A549 (cell line): ENCODE data around the gene ATXN7. TPM values are rescaled to one million over a fixed set of nuclear protein-coding genes. Genes with fewer than 3 reads are reported as not detected.

Source experiments
- ATAC-seq, 2 experiments: fragments of 200-7000 bp in 1 of 2; fragments of >200 bp in 1 of 2; cut with Nextera tagmentation in 1 of 2; cut with Tn5 transposase in 1 of 2; 3 replicates each; pipeline versions ENCODE4 v1.8.0 to v1.9.1; 2018 to 2020; ENCODE audit warnings: mild to moderate bottlenecking in 1 of 2, moderate library complexity in 1 of 2
- CTCF ChIA-PET: fragments of 300-600 bp; sonication (Branson Sonifier 250); formaldehyde crosslinking; extraction: SDS; loops from one replicate; lab custom pipeline; 2021; ENCODE audit warnings: antibody characterized with exemption, inconsistent platforms; lab: Yijun Ruan, JAX
- POLR2A ChIA-PET: fragments of 350-600 bp; formaldehyde crosslinking; extraction: SDS; loops from one replicate; lab custom pipeline; 2021; ENCODE audit warnings: antibody characterized with exemption, inconsistent platforms; lab: Yijun Ruan, JAX
- DNase-seq, 2 experiments: peaks; one replicate each; pipeline versions ENCODE4 v3.0.0 to v3.0.0-alpha.2; 2011 to 2016; ENCODE audit warnings: low read depth in 1 of 2, low spot score in 1 of 2
- FAIRE-seq: peaks from 2 replicates; lab custom pipeline; 2011; peaks lifted over from hg19 to GRCh38; lab: Jason Lieb, UNC
- H3K27ac ChIP-seq, 2 experiments: fragments of >200 bp; sonication (Bioruptor Twin); formaldehyde crosslinking; 3 replicates each; pipeline ENCODE4 v1.5.1; 2016 to 2017
- H3K4me1 ChIP-seq: fragments of >200 bp; sonication (Bioruptor Twin); formaldehyde crosslinking; 3 replicates; pipeline ENCODE4 v1.6.1; 2016
- H3K4me2 ChIP-seq: fragments of >200 bp; sonication (Bioruptor Twin); formaldehyde crosslinking; 3 replicates; pipeline ENCODE4 v1.6.1; 2016
- H3K4me3 ChIP-seq: fragments of >200 bp; sonication (Bioruptor Twin); formaldehyde crosslinking; 3 replicates; pipeline ENCODE4 v1.5.1; 2016
- H3K9me3 ChIP-seq: fragments of >200 bp; sonication (Bioruptor Twin); formaldehyde crosslinking; 3 replicates; pipeline ENCODE4 v1.6.1; 2016
- CBX2 ChIP-seq: fragments of 200-600 bp; sonication (generic); IDR thresholded peaks from 2 replicates; pipeline ENCODE4 v1.6.1; 2016; ENCODE audit warnings: low read depth, mild to moderate bottlenecking, borderline replicate concordance
- CBX8 ChIP-seq: fragments of 200-600 bp; sonication (generic); IDR thresholded peaks from 2 replicates; pipeline ENCODE4 v1.6.1; 2016
- CHD2 ChIP-seq: fragments of 150-350 bp; IDR thresholded peaks from 2 replicates; pipeline ENCODE4 v1.6.1; 2014; ENCODE audit warnings: low read length; ENCODE audit not compliant: partially characterized antibody
- E2F6 ChIP-seq: IDR thresholded peaks from 2 replicates; pipeline ENCODE4 v1.6.1; 2012; ENCODE audit warnings: low read depth, borderline replicate concordance
- ELK1 ChIP-seq: fragments of 150-350 bp; IDR thresholded peaks from 2 replicates; pipeline ENCODE4 v1.6.1; 2014; ENCODE audit warnings: low read depth, mild to moderate bottlenecking, low read length
- EP300 ChIP-seq, 2 experiments: fragments of >200 bp; sonication (Bioruptor Twin); formaldehyde crosslinking; IDR thresholded peaks; 2 replicates in 1 of 2; 3 replicates in 1 of 2; pipeline ENCODE4 v1.6.1; 2016 to 2017
- ESRRA ChIP-seq: fragments of 150-350 bp; IDR thresholded peaks from 2 replicates; pipeline ENCODE4 v1.6.1; 2014; ENCODE audit warnings: mild to moderate bottlenecking, low read length, borderline replicate concordance
- FOSL2 ChIP-seq, 2 experiments: fragments of 450-650 bp in 1 of 2; fragments of >200 bp in 1 of 2; sonication (Bioruptor Twin) in 1 of 2; formaldehyde crosslinking; IDR thresholded peaks; 2 replicates each; pipeline versions ENCODE4 v1.5.0 to v1.6.1; 2016 to 2020; ENCODE audit warnings: mild to moderate bottlenecking in 1 of 2, moderate library complexity in 1 of 2
- FOXS1 ChIP-seq: fragments of 250-450 bp; sonication (Bioruptor Pico); IDR thresholded peaks from 2 replicates; pipeline ENCODE4 v1.5.0; 2020; ENCODE audit warnings: mild to moderate bottlenecking, moderate library complexity
- HES2 ChIP-seq: fragments of >200 bp; sonication (Bioruptor Twin); formaldehyde crosslinking; IDR thresholded peaks from 2 replicates; pipeline ENCODE4 v1.6.1; 2016
- HEYL ChIP-seq: fragments of 250-450 bp; sonication (Bioruptor Pico); IDR thresholded peaks from 2 replicates; pipeline ENCODE4 v1.8.0; 2021; ENCODE audit warnings: mild to moderate bottlenecking, moderate library complexity
- HMGXB4 ChIP-seq: fragments of 250-450 bp; sonication (Bioruptor Pico); IDR thresholded peaks from 2 replicates; pipeline ENCODE4 v1.5.0; 2021; ENCODE audit warnings: mild to moderate bottlenecking, moderate library complexity, borderline replicate concordance
- HOXA7 ChIP-seq: fragments of 250-450 bp; sonication (Bioruptor Pico); IDR thresholded peaks from 2 replicates; pipeline ENCODE4 v1.5.0; 2020; ENCODE audit warnings: mild to moderate bottlenecking, moderate library complexity
- HOXB13 ChIP-seq: fragments of 250-450 bp; sonication (Bioruptor Pico); IDR thresholded peaks from 2 replicates; pipeline ENCODE4 v1.5.0; 2020; ENCODE audit warnings: low read depth, mild to moderate bottlenecking, moderate library complexity
- KDM1A ChIP-seq: fragments of 200-600 bp; sonication (generic); IDR thresholded peaks from 2 replicates; pipeline ENCODE4 v1.6.1; 2016; ENCODE audit warnings: low read depth, mild to moderate bottlenecking
- KDM5A ChIP-seq: fragments of 200-600 bp; sonication (generic); IDR thresholded peaks from 2 replicates; pipeline ENCODE4 v1.6.1; 2016; ENCODE audit warnings: antibody characterized with exemption, mild to moderate bottlenecking
- MAX ChIP-seq: IDR thresholded peaks from 2 replicates; pipeline ENCODE4 v1.6.1; 2012
- MAZ ChIP-seq: fragments of 150-350 bp; IDR thresholded peaks from 2 replicates; pipeline ENCODE4 v1.6.1; 2014; ENCODE audit warnings: antibody characterized with exemption, low read depth, low read length, borderline replicate concordance
- NPAS2 ChIP-seq: fragments of 250-450 bp; sonication (Bioruptor Pico); IDR thresholded peaks from 2 replicates; pipeline ENCODE4 v1.8.0; 2022; ENCODE audit warnings: mild to moderate bottlenecking, moderate library complexity, borderline replicate concordance
- PBX3 ChIP-seq: IDR thresholded peaks from 2 replicates; pipeline ENCODE4 v1.6.1; 2012
- RFX5 ChIP-seq: fragments of 450-650 bp; IDR thresholded peaks from 2 replicates; pipeline ENCODE4 v1.7.1; 2014; ENCODE audit warnings: antibody characterized with exemption, mild to moderate bottlenecking, moderate library complexity
- RNF2 ChIP-seq: fragments of 200-600 bp; sonication (generic); IDR thresholded peaks from 2 replicates; pipeline ENCODE4 v1.6.1; 2016; ENCODE audit warnings: low read depth, mild to moderate bottlenecking, antibody characterized with exemption, moderate library complexity, borderline replicate concordance
- SREBF2 ChIP-seq: fragments of 450-650 bp; IDR thresholded peaks from 2 replicates; pipeline ENCODE4 v1.6.1; 2014; ENCODE audit warnings: mild to moderate bottlenecking, moderate library complexity
- USF2 ChIP-seq: fragments of 450-650 bp; IDR thresholded peaks from 2 replicates; pipeline ENCODE4 v1.6.1; 2014; ENCODE audit warnings: antibody characterized with exemption
- ZFP36 ChIP-seq: fragments of 450-650 bp; IDR thresholded peaks from 2 replicates; pipeline ENCODE4 v1.6.1; 2014; ENCODE audit warnings: borderline replicate concordance; ENCODE audit not compliant: partially characterized antibody
- WGBS: methylation state at CpG from one replicate; pipeline ENCODE4 v1.1.6; 2017; ENCODE audit errors: missing lambda C conversion rate; 5-methylcytosine and 5-hydroxymethylcytosine counted together
- polyA plus RNA-seq, 4 experiments: library from polyadenylated mRNA; depleted of rRNA in 3 of 4; stranded (reverse); fragments of >200 nt; fragmentation: RNase III in 1 of 4; extraction: RNeasy Plus Mini Kit Qiagen cat#74134 plus additional on column Dnase treatment in 1 of 4; gene quantifications; 2 replicates in 3 of 4; 3 replicates in 1 of 4; pipeline ENCODE4 v1.2.3, GENCODE V29; 2011 to 2017

Gene ATXN7
- polyA plus RNA-seq, 2 of the 4 experiments (the other 2 are of a cell fraction), result 5.4 to 7.3 TPM

- TF ChIP-seq CBX2, result no peak
- TF ChIP-seq HOXB13 (CRISPR knock-in tag), result no peak
- TF ChIP-seq RFX5, result no peak
- no peak for TF ChIP-seq ESRRA
- TF ChIP-seq CHD2, result no peak
- no peak for TF ChIP-seq KDM5A
- TF ChIP-seq CBX8, result no peak
- TF ChIP-seq KDM1A, result no peak
- TF ChIP-seq MAX, result no peak
- TF ChIP-seq MAZ, result no peak
- TF ChIP-seq HES2, result no peak
- TF ChIP-seq SREBF2, result no peak
- no peak for TF ChIP-seq FOSL2 (IDR thresholded peaks at IDR 0.05)
- TF ChIP-seq FOSL2 (CRISPR knock-in tag; IDR thresholded peaks at IDR 0.05), result no peak
- TF ChIP-seq USF2, result no peak
- TF ChIP-seq ELK1, result no peak
- TF ChIP-seq HMGXB4 (CRISPR knock-in tag), result no peak
- TF ChIP-seq NPAS2 (CRISPR knock-in tag), result no peak
- TF ChIP-seq HEYL (CRISPR knock-in tag), result no peak
- TF ChIP-seq FOXS1 (CRISPR knock-in tag), result no peak
- Histone ChIP-seq H3K9me3 (no peaks in the 10 kb centered on the region), H3K4me1 (no peaks in the 10 kb centered on the region), H3K27ac (no peak overlapping the region), H3K4me2 (no peak overlapping the region), H3K4me3 (no peak overlapping the region)
- no peak for DNase-seq
- CTCF ChIA-PET, result interaction anchor here (1.5 to 2.9 kb wide), 2 partner anchors 12 to 13 kb away, joined by 5 to 17 read pairs; partner anchors contain the start of gene C3orf49
- 91% methylated on average over 6 of the region's 6 CpGs for WGBS
- no peak for ATAC-seq
- FAIRE-seq, result no peak
- POLR2A ChIA-PET, result no interaction called here
These were observed 33.1 kb upstream of the ATXN7 start for GRCh38 chr3:63830526-63830925.

- no peak for DNase-seq
- no peak overlapping the region for H3K27ac ChIP-seq
- WGBS, result 82% methylated on average over 6 of the region's 6 CpGs
- H3K9me3 ChIP-seq, result no peaks in the 10 kb centered on the region
- FAIRE-seq, result no peak
- no peak overlapping the region for H3K4me3 ChIP-seq
- CTCF ChIA-PET, result interaction anchor here (0.6 to 0.7 kb wide), 2 partner anchors 28 to 411 kb away, joined by 3 read pairs; no protein-coding TSS in a partner anchor
- POLR2A ChIA-PET, result no interaction called here
- ATAC-seq, result no peak
- H3K4me2 ChIP-seq, result no peak overlapping the region
- H3K4me1 ChIP-seq, result no peaks in the 10 kb centered on the region
- TF ChIP-seq MAX (no peak), RNF2 (no peak), HOXA7 (CRISPR knock-in tag) (no peak), ZFP36 (no peak), EP300 (IDR thresholded peaks at IDR 0.05) (no peak), ELK1 (no peak), FOSL2 (IDR thresholded peaks at IDR 0.05) (no peak), FOSL2 (CRISPR knock-in tag; IDR thresholded peaks at IDR 0.05) (no peak), NPAS2 (CRISPR knock-in tag) (no peak), PBX3 (no peak), E2F6 (no peak), HOXB13 (CRISPR knock-in tag) (no peak), CBX2 (no peak), USF2 (no peak), KDM5A (no peak)
These were observed 31.3 kb upstream of the ATXN7 start for GRCh38 chr3:63832395-63832794.
